GM21529 (cell line): ENCODE measurements around the gene PDPR.
"Not testable (repeated sequence)": the region's sequence is repeated elsewhere in the genome, so short reads cannot be mapped to it uniquely, and the experiment has no call there.

Experiments
- ATAC-seq: cut with Tn5 transposase; IDR thresholded peaks from one replicate; pipeline ENCODE4 v1.9.1; 2021; ENCODE audit not compliant: unreplicated experiment

PDPR gene

GRCh38 chr16:70160821-70161220 lies 46.7 kb downstream of the PDPR start:
- no peak for ATAC-seq

DNA sequence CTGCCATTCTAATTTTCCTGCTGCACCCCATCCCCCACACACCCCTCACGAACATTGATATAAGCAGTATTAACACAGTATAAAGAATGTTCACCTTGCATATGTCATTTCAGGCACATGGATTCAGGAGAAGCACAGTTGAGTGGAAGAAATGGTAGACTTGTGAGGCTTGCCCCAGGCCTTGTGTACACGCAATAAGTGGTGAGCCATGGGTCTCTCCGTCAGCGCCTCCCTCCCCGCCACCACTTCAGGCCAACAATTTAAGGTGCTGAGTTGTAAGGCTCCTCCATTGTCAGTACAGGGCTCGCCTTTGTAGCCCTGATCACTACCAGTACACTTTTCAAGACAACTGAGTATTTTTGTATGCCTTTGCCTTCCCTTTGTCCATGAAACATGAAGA lies 47.2 kb downstream of the PDPR start:
- ATAC-seq: no peak

DNA sequence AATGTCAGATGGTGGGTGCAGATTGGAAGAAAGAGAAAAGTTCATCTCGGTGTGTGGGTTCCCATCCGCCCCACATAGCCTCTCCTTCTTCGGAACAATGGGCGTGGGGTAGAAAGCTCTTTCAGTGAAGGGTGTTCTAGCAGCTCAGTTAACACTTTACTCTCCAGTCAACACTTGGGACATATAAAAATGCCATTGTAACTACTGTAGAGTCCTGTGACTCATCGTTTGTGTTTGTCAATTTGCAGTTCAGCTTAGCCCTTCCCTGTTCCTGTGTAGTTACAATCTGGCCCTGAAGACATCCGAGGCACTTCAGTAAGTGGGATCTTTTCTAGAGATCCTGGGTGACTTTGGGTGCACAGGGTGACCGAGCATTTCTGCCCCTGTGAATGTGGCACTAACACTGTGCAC lies 47.9 kb downstream of the PDPR start:
- ATAC-seq: no peak

DNA sequence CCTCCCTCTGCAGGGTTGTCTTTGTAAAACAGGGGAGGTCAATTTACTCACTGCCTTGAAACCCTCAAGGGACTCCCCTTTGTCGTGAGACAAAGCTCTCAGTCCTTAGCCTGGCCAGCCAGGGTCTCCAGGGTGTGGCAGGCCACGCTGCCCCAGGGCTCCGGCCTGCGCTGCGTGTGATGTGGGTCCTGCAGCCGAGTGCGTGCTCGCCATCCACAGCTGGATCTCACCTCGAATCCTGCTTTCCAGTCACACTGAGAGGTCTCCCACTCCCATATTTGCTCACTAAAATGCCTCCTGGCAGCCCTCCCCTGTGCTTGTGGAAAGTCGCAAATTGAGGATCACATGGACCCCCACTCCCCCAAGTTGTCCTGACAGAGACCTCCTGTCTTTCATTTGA lies 49.5 kb downstream of the PDPR start:
- ATAC-seq: no peak

DNA sequence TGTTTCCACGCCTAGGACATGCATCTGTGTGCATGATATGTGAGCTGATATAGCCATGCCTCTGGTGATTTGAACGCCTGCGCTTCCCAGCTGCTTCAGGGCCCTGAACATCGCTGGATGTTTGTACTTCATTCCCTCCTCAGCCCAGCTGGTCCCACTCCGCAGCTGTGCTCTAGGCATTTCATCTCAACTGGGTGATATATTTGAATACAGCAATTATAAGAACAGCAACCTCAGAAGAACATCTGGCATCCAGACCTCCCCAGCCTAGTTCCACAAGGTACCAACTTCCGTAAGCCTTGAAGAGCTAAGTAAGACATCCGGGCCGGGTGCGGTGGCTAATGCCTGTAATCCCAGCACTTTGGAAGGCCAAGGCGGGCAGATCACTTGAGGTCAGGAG lies 52.6 kb downstream of the PDPR start:
- ATAC-seq: not testable (repeated sequence)

DNA sequence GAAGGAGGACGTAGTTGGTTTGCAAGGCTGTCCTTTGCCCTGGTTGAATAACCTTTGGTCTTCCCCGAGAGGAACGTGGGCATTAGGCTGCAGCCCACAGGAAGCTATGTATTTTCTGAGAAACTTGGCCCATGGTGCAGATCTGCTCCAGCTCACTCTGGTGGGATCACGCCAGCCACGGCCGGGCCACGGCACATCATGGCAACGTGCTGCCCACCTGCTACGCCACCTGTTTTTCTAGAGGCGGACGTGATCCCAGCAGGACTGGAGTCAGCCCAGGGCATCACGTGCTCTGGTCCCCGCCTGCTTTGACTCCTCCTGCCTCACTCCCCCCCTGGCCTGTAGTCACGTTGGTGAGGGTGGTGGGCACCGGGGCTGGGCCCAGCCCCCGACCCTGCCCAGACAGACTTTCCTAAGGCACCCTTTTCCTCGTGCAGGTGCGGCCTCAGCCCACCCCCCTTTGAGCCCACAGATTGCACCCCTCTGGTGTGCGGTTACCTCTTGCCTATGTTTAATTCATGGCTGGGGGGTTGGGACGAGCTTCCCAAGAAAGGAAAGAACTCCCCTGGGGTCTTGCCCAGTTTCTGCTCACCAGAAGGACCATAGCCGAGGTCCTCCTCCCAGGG lies 59.2 kb downstream of the PDPR start, which contains the start of gene CLEC18C:
Gene CLEC18C (plus strand): TSS at position 576 of the 626 bp plus-strand sequence. CDS start 492 bp downstream, outside the sequence.
- not testable (repeated sequence) for ATAC-seq

DNA sequence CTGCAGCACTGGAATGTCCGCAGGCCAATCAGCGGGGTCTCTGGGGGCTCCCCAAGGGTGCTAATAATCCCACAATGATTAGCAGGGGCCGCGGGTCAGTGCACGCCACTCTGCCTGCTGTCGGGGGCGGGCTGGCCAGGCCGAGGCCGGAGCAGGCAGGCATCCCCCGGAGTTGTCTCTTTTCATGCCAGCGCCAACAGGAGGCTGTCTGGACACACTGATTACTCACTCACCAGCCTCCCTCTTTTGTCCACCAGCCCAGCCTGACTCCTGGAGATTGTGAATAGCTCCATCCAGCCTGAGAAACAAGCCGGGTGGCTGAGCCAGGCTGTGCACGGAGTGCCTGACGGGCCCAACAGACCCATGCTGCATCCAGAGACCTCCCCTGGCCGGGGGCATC lies 59.8 kb downstream of the PDPR start:
- ATAC-seq: not testable (repeated sequence)

DNA sequence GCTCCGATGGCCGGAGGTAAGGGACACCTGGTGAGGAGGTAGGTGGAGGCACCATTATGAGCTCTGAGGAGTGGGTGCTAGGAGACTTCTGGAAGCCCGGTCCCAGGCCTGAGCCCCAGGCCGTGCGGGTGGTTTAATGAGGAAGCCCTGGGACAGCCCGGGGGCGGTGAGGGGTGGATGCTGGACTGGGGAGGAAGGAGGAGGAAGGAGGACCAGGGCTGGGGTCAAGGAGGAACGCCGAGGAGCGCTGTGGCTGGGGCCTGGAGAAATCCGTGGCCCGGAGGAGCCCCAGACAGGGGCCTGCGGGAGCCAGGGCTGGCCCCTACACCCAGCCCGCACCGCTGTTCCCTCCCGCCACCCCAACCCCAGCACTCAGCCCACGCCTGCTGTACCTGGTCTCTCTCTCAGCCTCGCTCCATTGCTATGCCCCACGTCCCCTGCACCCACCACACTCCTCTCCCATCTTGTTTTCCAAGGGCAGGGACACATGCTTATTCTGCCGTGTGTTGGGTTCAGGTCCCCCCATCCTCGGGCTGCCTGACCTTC lies 60.3 kb downstream of the PDPR start:
- not testable (repeated sequence) for ATAC-seq

GRCh38 chr16:70187858-70188607 lies 73.9 kb downstream of the PDPR start:
- not testable (repeated sequence) for ATAC-seq

DNA sequence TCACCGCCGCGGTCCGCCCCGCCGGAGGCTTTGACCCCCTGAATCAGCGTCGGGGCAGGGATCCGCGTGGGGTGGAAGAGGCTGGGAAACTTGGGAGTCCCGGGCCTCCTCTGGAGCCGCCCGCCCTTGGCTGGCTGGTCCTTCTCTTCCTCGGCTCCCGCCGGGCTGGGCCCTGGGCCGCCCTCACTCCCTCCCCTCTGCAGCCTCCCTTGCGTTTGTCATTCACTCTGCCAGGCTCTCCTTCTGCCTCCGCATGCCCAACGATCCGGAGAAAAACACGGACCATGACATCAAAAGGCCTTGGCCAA lies 74.4 kb downstream of the PDPR start:
- not testable (repeated sequence) for ATAC-seq

- ATAC-seq: not testable (repeated sequence)
Observed at GRCh38 chr16:70190574-70190973, 76.4 kb downstream of the PDPR start.

DNA sequence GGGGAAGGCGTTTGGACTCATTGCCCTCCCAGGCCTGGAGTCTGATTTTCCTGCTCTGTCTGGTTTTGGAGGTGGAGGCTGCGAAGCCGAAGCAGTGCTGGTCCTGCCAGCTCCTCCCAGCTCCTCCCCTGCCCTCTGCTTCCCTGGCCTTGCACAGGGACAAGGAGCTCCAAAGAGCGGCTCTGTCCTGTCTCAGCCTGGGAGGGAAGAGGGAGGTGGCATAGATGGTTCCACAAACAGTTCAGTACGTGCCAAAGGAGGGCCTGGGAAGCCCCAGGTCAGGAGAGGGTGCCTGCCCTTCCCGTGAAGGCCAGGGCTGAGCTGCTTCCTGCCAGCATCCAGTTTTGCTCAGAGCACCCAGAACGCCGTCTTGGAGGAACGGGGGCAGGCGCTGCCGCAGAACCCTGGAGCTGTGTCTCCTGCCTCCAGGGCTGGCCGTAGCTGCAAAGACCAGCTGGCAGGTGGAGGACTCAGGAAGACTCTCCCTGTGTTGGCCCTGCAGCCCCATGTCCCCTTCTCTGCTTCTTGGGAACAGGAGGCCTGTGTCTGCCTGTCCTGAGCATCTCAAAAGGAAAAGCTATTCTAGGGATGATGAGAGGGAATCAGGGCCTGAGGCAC lies 82.7 kb downstream of the PDPR start:
- not testable (repeated sequence) for ATAC-seq

DNA sequence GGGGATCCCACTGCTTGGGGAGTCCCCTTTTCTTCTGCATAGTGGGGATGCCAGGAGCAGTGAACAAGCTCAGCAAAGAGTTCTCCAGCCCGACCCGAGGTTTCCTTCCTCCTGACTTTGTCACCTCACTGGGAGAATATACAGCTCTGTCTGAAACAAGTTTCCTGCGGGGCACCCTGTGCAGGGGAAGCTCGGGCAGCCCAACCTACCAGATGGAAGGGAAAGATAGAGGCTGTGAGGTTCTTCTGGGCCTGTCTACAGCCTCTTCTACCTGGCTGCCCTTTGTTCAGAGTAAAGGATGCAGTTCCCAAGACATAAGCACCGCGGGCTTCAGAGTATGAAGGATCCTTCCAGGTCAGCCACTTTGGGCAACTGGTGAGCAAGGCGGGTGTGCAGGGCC lies 83.5 kb downstream of the PDPR start:
- not testable (repeated sequence) for ATAC-seq

DNA sequence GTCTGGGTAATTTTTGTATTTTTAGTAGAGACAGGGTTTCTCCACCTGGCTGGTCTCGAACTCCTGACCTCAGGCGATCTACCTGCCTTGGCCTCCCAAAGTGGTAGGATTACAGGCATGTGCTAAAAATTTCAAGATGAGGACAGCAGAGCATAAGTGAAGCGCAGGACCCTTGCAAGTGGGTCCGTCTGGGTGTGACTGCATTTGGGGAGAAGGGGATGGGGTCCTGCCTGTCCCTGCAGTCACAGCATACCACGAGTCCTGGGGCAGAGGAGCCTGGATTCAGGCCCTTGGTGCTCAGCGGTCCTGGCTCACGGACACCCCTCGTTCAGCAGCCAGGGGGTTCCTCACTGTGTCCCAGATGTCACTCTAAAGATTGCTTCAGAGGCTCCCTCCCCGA lies 84.1 kb downstream of the PDPR start:
- ATAC-seq: not testable (repeated sequence)

GRCh38 chr16:70198666-70199065 lies 84.5 kb downstream of the PDPR start:
- ATAC-seq: not testable (repeated sequence)

GRCh38 chr16:70199170-70199569 lies 85.0 kb downstream of the PDPR start:
- not testable (repeated sequence) for ATAC-seq

- ATAC-seq: not testable (repeated sequence)
Observed at GRCh38 chr16:70200063-70200462, 85.9 kb downstream of the PDPR start.

DNA sequence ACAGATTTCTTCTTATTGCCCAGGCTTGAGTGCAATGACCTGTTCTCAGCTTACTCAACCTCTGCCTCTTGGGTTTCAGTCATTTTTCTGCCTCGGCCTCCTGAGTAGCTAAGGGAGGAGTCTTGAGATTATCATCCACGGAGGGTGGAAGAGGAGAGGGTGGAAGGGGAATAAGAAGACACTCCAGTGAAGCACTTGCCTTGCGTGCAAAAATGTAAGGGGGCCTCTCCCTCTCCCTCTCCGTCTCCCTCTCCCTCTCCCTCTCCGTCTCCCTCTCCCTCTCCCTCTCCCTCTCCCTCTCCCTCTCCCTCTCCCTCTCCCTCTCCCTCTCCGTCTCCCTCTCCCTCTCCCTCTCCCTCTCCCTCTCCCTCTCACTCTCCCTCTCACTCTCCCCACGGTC lies 89.4 kb downstream of the PDPR start:
- ATAC-seq: not testable (repeated sequence)

- not testable (repeated sequence) for ATAC-seq
Observed at GRCh38 chr16:70204010-70204409, 89.9 kb downstream of the PDPR start.

DNA sequence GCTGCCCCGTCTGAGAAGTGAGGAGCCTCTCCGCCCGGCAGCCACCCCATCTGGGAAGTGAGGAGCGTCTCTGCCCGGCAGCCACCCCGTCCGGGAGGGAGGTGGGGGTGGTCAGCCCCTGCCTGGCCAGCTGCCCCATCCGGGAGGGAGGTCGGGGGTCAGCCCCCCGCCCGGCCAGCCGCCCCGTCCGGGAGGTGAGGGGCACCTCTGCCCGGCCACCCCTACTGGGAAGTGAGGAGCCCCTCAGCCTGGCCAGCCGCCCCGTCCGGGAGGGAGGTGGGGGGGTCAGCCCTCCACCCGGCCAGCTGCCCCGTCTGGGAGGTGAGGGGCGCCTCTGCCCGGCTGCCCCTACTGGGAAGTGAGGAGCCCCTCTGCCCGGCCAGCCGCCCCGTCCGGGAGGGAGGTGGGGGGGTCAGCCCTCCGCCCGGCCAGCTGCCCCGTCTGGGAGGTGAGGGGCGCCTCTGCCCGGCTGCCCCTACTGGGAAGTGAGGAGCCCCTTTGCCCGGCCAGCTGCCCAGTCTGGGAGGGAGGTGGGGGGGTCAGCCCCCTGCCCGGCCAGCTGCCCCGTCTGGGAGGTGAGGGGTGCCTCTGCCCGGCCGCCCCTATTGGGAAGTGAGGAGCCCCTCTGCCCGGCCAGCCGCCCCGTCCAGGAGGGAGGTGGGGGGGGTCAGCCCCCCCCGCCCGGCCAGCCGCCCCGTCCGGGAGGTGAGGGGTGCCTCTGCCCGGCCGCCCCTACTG lies 90.7 kb downstream of the PDPR start:
- not testable (repeated sequence) for ATAC-seq

GRCh38 chr16:70206382-70206781 lies 92.2 kb downstream of the PDPR start:
- ATAC-seq: not testable (repeated sequence)
